OCI-LY3 (cell line): ENCODE data around the gene SDK1.

Source experiments
- H2AFZ ChIP-seq: fragments of 200-600, 300-600 bp; shearing (Covaris generic); 2 replicates; pipeline ENCODE4 v1.6.0; 2014; ENCODE audit warnings: antibody characterized with exemption, low read depth, low read length
- H3K27ac ChIP-seq: fragments of 200-600, 300-600 bp; sonication (generic); 2 replicates; pipeline ENCODE4 v1.5.1; 2014; ENCODE audit warnings: mild to moderate bottlenecking, low read length, moderate library complexity, mixed read lengths
- H3K27me3 ChIP-seq: fragments of 200-600, 300-600 bp; sonication (generic); 2 replicates; pipeline ENCODE4 v1.6.1; 2014; ENCODE audit warnings: low read depth, low read length, mixed read lengths
- H3K36me3 ChIP-seq: fragments of 200-600, 300-600 bp; sonication (generic); replicated peaks from 2 replicates; pipeline ENCODE3; 2014; ENCODE audit warnings: low read depth, low read length, mixed read lengths
- H3K4me1 ChIP-seq: fragments of 300-600, 200-600 bp; sonication (generic); 2 replicates; pipeline ENCODE4 v1.6.1; 2014; ENCODE audit warnings: low read length, mixed read lengths
- H3K4me2 ChIP-seq: fragments of 200-600, 300-600 bp; sonication (generic); 2 replicates; pipeline ENCODE4 v1.6.1; 2014; ENCODE audit warnings: low read length, mixed read lengths
- H3K4me3 ChIP-seq: fragments of 300-600, 200-600 bp; sonication (generic); 2 replicates; pipeline ENCODE4 v1.5.1; 2014; ENCODE audit warnings: antibody characterized with exemption, mild to moderate bottlenecking, low read length, moderate library complexity
- H3K79me2 ChIP-seq: fragments of 300-600, 200-600 bp; shearing (Covaris generic); 2 replicates; pipeline ENCODE4 v1.6.1; 2014; ENCODE audit warnings: mild to moderate bottlenecking, low read length, mixed read lengths
- H3K9ac ChIP-seq: fragments of 300-600, 200-600 bp; shearing (Covaris generic); 2 replicates; pipeline ENCODE4 v1.6.0; 2014; ENCODE audit warnings: mild to moderate bottlenecking, low read length, moderate library complexity
- H3K9me3 ChIP-seq: fragments of 200-600, 300-600 bp; shearing (Covaris generic); 2 replicates; pipeline ENCODE4 v1.6.1; 2014; ENCODE audit warnings: low read length, mixed read lengths; ENCODE audit not compliant: insufficient read depth
- H4K20me1 ChIP-seq: fragments of 200-600, 300-600 bp; sonication (generic); 2 replicates; pipeline ENCODE4 v1.6.1; 2016; ENCODE audit warnings: low read length, mixed read lengths; ENCODE audit not compliant: insufficient read depth
- EZH2phosphoT487 ChIP-seq: fragments of 200-600 bp; shearing (Covaris generic); IDR thresholded peaks from 2 replicates; pipeline ENCODE4 v1.6.1; 2018; ENCODE audit warnings: antibody characterized with exemption, mixed run types, low read depth
- TF ChIP-seq, protein P1 (sequence below): fragments of 200-600, 300-600 bp; sonication (generic); IDR thresholded peaks from 2 replicates; pipeline ENCODE4 v1.5.1; 2014; ENCODE audit warnings: antibody characterized with exemption, low read length, low read depth

The SDK1 gene

DNA sequence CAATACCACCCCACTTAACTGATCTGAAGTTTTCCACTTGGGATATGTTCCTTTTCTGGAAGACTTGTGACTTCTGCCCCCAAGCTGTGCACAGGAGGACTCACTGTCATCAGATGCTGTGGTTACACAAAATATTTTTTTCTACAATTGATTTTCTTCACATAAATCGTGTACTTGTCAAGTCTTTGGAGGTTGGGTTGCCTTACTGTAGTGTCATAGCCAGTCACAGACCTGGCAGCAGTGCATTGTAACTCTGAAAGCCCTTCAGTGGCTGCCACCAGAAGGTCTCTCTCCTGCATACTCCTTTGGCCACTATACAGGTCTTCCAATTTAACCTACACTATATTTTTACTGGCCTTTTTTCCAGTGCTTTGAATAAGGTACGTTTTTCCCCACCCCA, 73.2 kb downstream of the SDK1 start:
- H3K4me3 ChIP-seq, result no peak overlapping the region
- H3K36me3 ChIP-seq, result no peaks in the 10 kb centered on the region
- H3K79me2 ChIP-seq, result no peaks in the 10 kb centered on the region
- H4K20me1 ChIP-seq, result no peaks in the 10 kb centered on the region
- no peaks in the 10 kb centered on the region for H3K9me3 ChIP-seq
- no peak overlapping the region for H3K9ac ChIP-seq
- H3K27me3 ChIP-seq, result no peaks in the 10 kb centered on the region
- H3K4me1 ChIP-seq, result no peaks in the 10 kb centered on the region
- TF ChIP-seq, protein P1, sequence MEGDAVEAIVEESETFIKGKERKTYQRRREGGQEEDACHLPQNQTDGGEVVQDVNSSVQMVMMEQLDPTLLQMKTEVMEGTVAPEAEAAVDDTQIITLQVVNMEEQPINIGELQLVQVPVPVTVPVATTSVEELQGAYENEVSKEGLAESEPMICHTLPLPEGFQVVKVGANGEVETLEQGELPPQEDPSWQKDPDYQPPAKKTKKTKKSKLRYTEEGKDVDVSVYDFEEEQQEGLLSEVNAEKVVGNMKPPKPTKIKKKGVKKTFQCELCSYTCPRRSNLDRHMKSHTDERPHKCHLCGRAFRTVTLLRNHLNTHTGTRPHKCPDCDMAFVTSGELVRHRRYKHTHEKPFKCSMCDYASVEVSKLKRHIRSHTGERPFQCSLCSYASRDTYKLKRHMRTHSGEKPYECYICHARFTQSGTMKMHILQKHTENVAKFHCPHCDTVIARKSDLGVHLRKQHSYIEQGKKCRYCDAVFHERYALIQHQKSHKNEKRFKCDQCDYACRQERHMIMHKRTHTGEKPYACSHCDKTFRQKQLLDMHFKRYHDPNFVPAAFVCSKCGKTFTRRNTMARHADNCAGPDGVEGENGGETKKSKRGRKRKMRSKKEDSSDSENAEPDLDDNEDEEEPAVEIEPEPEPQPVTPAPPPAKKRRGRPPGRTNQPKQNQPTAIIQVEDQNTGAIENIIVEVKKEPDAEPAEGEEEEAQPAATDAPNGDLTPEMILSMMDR, result no peak
- TF ChIP-seq EZH2phosphoT487, result no peak
- no peak overlapping the region for H3K4me2 ChIP-seq
- no peak overlapping the region for H3K27ac ChIP-seq
- no peak overlapping the region for H2AFZ ChIP-seq

DNA sequence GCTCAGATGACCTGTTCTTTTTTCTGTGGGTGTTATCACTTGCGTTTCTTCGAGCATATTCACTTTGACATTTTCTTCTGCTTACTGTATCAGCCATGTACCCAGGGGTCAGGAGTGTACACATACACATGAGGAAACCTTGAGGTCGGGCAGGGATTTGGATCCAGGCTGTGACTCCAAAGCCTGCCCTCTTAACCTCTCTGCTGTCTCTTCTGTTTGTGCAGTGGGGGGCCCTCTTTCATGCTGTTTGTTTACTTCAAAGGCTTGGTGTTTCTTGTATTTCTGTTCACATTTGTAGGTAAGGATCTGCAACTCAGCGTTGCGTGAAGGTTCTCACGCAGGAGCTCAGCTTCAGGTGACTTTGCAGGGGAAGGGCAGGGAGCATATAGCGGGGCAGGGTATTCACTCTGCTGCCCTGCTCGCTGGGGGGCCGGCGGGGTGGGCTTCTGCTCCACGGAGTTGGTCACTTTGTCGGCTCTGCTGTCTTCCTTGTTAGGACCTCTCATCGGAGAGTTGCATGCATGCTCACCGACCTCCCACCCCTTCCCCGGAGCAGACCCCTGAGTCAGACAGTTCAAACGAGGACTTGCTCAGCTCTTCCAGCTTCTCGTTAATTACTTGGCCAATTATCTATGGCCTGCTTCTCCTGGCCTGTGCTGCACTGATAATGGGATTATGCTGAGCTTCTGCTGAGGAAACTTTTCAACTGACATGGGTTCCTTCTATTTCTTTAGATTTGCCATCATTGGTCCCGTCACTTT, 77.5 kb downstream of the SDK1 start:
- Histone ChIP-seq H2AFZ (no peak overlapping the region), H3K9ac (no peak overlapping the region), H3K4me3 (no peak overlapping the region), H3K27ac (no peak overlapping the region), H3K4me2 (no peak overlapping the region), H3K4me1 (no peaks in the 10 kb centered on the region), H4K20me1 (no peaks in the 10 kb centered on the region), H3K79me2 (no peaks in the 10 kb centered on the region), H3K27me3 (no peaks in the 10 kb centered on the region), H3K9me3 (no peaks in the 10 kb centered on the region), H3K36me3 (no peaks in the 10 kb centered on the region)
- TF ChIP-seq EZH2phosphoT487, result no peak
- TF ChIP-seq, protein P1, result no peak

DNA sequence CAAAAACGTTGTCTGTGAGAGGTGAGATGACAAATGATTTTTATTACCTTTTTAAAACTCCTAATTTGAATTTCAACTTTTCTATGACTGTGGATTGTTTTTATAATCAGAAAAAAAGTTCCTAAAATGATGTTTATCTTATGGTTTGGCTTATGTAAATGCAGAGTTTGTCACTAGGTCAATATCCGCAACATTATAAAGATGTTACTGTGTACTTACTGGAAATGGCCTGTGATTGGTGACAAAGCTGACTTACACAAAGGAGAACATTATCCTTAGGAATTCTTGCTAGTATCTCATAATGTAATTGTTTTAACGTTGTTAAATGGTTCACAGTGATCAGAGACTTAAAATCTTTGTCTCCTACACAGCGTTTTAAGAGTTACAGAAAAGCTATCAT, 79.0 kb downstream of the SDK1 start:
- no peak overlapping the region for H2AFZ ChIP-seq
- no peaks in the 10 kb centered on the region for H3K27me3 ChIP-seq
- no peaks in the 10 kb centered on the region for H3K36me3 ChIP-seq
- H3K79me2 ChIP-seq, result no peaks in the 10 kb centered on the region
- H3K27ac ChIP-seq, result no peak overlapping the region
- H3K4me3 ChIP-seq, result no peak overlapping the region
- TF ChIP-seq EZH2phosphoT487, result no peak
- TF ChIP-seq, protein P1, result no peak
- no peaks in the 10 kb centered on the region for H3K9me3 ChIP-seq
- H3K4me2 ChIP-seq, result no peak overlapping the region
- no peak overlapping the region for H3K9ac ChIP-seq
- H3K4me1 ChIP-seq, result no peaks in the 10 kb centered on the region
- H4K20me1 ChIP-seq, result no peaks in the 10 kb centered on the region

DNA sequence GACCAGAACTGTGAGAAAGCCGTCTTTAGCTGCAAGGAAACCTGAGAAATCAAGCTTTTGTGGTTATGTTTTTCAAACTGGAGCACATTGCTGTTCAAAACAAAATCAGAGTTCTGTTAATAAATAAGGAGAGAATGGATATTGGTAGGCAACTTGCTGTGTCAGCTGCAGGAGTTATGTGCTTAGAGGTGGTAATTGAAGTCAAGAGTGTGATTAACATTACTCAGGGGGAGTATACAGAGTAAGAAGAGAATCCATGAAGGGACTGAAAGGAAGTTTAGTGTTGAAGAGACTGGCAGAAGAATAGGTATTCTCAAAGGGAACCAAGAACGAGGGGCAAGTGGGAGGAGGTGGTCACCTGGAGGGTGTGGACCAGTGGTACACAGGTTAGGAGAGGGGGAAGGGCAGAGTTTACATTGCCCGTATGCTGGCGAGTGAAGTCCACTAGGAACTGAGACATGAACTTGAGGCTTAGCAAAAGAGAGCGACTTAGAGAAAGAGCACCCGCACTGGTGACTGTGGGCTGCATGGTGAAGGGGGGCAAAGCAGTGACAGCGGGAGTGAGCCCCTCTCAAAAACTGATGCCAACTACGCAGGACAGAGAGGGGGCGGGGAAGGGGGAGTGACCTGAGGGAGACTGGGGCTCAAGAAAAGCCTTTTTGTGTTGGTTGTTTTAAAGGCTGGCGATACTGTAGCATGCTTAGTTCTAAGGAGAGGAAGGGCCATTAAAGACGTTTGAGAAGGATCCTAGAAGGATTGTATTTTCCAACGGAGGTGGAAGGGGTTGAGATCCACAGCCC, 80.0 kb downstream of the SDK1 start:
- no peaks in the 10 kb centered on the region for H3K79me2 ChIP-seq
- H3K9me3 ChIP-seq, result no peaks in the 10 kb centered on the region
- H3K4me1 ChIP-seq, result no peaks in the 10 kb centered on the region
- H4K20me1 ChIP-seq, result no peaks in the 10 kb centered on the region
- no peak overlapping the region for H3K4me3 ChIP-seq
- H2AFZ ChIP-seq, result no peak overlapping the region
- no peak overlapping the region for H3K27ac ChIP-seq
- no peak overlapping the region for H3K9ac ChIP-seq
- TF ChIP-seq EZH2phosphoT487, result no peak
- TF ChIP-seq, protein P1, result no peak
- no peak overlapping the region for H3K4me2 ChIP-seq
- H3K36me3 ChIP-seq, result no peaks in the 10 kb centered on the region
- no peaks in the 10 kb centered on the region for H3K27me3 ChIP-seq
